Trophoblast cell (in vitro differentiated cells and primary cell): Measurements from ENCODE around the gene MPST.

ENCODE experiments used
- DNase-seq, 2 donors: peaks; one replicate each; pipeline ENCODE4 v3.0.0-alpha.2; 2016
- H2AFZ ChIP-seq: 2 replicates; pipeline ENCODE4 v1.6.1; 2013; ENCODE audit warnings: low read length, moderate library complexity, mild to moderate bottlenecking; ENCODE audit not compliant: insufficient read depth, poor library complexity
- H2AK5ac ChIP-seq: 2 replicates; pipeline ENCODE4 v1.6.1; 2013; ENCODE audit warnings: mild to moderate bottlenecking, low read length
- H2BK120ac ChIP-seq: 2 replicates; pipeline ENCODE4 v1.6.1; 2013; ENCODE audit warnings: low read length, mild to moderate bottlenecking, moderate library complexity; ENCODE audit not compliant: insufficient read depth, poor library complexity
- H2BK12ac ChIP-seq: 2 replicates; pipeline ENCODE4 v1.6.1; 2013; ENCODE audit warnings: mild to moderate bottlenecking, low read length, moderate library complexity
- H2BK5ac ChIP-seq: 2 replicates; pipeline ENCODE4 v1.6.1; 2013; ENCODE audit warnings: low read length, low read depth, moderate library complexity, mild to moderate bottlenecking; ENCODE audit not compliant: poor library complexity
- H3K14ac ChIP-seq: 2 replicates; pipeline ENCODE4 v1.6.1; 2013; ENCODE audit warnings: mild to moderate bottlenecking, low read length
- H3K18ac ChIP-seq: 2 replicates; pipeline ENCODE4 v1.6.1; 2013; ENCODE audit warnings: mild to moderate bottlenecking, low read length
- H3K23ac ChIP-seq: 2 replicates; pipeline ENCODE4 v1.6.1; 2013; ENCODE audit warnings: low read length
- H3K27ac ChIP-seq: 2 replicates; pipeline ENCODE4 v1.5.1; 2013; ENCODE audit warnings: low read depth, mild to moderate bottlenecking, inconsistent platforms, low read length, moderate library complexity
- H3K27me3 ChIP-seq: 2 replicates; pipeline ENCODE4 v1.6.1; 2013; ENCODE audit warnings: inconsistent platforms, mild to moderate bottlenecking, low read length, moderate library complexity; ENCODE audit not compliant: insufficient read depth
- H3K36me3 ChIP-seq, 2 experiments: 1 replicate in 1 of 2; 2 replicates in 1 of 2; pipeline ENCODE4 v1.6.1; 2013; ENCODE audit warnings: low read length in 2 of 2, mild to moderate bottlenecking in 2 of 2, moderate library complexity in 1 of 2; ENCODE audit not compliant: insufficient read depth in 2 of 2, control insufficient read depth in 1 of 2
- H3K4ac ChIP-seq: 2 replicates; pipeline ENCODE4 v1.6.1; 2013; ENCODE audit warnings: low read depth, mild to moderate bottlenecking, low read length, moderate library complexity
- H3K4me1 ChIP-seq, 2 experiments: 1 replicate in 1 of 2; 2 replicates in 1 of 2; pipeline ENCODE4 v1.6.1; 2013; ENCODE audit warnings: low read length in 2 of 2, mild to moderate bottlenecking in 2 of 2, moderate library complexity in 1 of 2; ENCODE audit not compliant: insufficient read depth in 2 of 2, control insufficient read depth in 1 of 2
- H3K4me2 ChIP-seq: 2 replicates; pipeline ENCODE4 v1.6.1; 2013; ENCODE audit warnings: inconsistent platforms, mild to moderate bottlenecking, low read length, moderate library complexity
- H3K4me3 ChIP-seq: 2 replicates; pipeline ENCODE4 v1.5.1; 2013; ENCODE audit warnings: mild to moderate bottlenecking, low read depth, low read length, inconsistent platforms
- H3K79me1 ChIP-seq: one replicate; pipeline ENCODE4 v1.6.1; 2013; ENCODE audit warnings: low read length
- H3K79me2 ChIP-seq: 2 replicates; pipeline ENCODE4 v1.6.1; 2013; ENCODE audit warnings: low read length, mild to moderate bottlenecking; ENCODE audit not compliant: control insufficient read depth, insufficient read depth, poor library complexity
- H3K9ac ChIP-seq: 2 replicates; pipeline ENCODE4 v1.6.1; 2013; ENCODE audit warnings: mild to moderate bottlenecking, low read length
- H3K9me3 ChIP-seq: 2 replicates; pipeline ENCODE4 v1.6.1; 2013; ENCODE audit warnings: low read depth, mild to moderate bottlenecking, control low read depth, inconsistent platforms, low read length; ENCODE audit not compliant: insufficient read depth
- H4K12ac ChIP-seq: 2 replicates; pipeline ENCODE4 v1.6.1; 2013; ENCODE audit warnings: low read depth, mild to moderate bottlenecking, low read length, moderate library complexity
- H4K8ac ChIP-seq: 2 replicates; pipeline ENCODE4 v1.6.1; 2013; ENCODE audit warnings: low read depth, mild to moderate bottlenecking, low read length, moderate library complexity
- H4K91ac ChIP-seq: one replicate; pipeline ENCODE4 v1.6.1; 2013; ENCODE audit warnings: low read depth, mild to moderate bottlenecking, low read length, moderate library complexity
- WGBS: extraction: QIAGEN DNeasy Blood & Tissue Kit; methylation state at CpG from one replicate; pipeline ENCODE4 v1.1.7; 2013; ENCODE audit warnings: missing lambda C conversion rate; ENCODE audit not compliant: insufficient read length, insufficient coverage; ENCODE audit errors: extremely low coverage; 5-methylcytosine and 5-hydroxymethylcytosine counted together

Gene MPST

GRCh38 chr22:37060801-37061610, 41.5 kb downstream of the MPST start:
- Histone ChIP-seq H4K91ac (no peak overlapping the region), H3K4me2 (no peak overlapping the region), H3K4me3 (no peak overlapping the region), H3K14ac (no peak overlapping the region), H4K8ac (no peak overlapping the region), H2BK120ac (no peak overlapping the region), H3K4ac (no peak overlapping the region), H3K9me3 (peaks cover 7% of the 10 kb centered on the region), H2AFZ (no peak overlapping the region), H3K18ac (no peak overlapping the region), H3K27me3 (no peaks in the 10 kb centered on the region), H2AK5ac (no peak overlapping the region), H3K79me2 (no peaks in the 10 kb centered on the region), H3K23ac (no peak overlapping the region), H2BK5ac (no peak overlapping the region), H3K9ac (no peak overlapping the region), H3K27ac (no peak overlapping the region), H4K12ac (no peak overlapping the region), H3K79me1 (no peaks in the 10 kb centered on the region), H3K4me1 (no peaks in the 10 kb centered on the region), H2BK12ac (no peak overlapping the region), H3K36me3 (no peaks in the 10 kb centered on the region)
- DNase-seq, result no peak
- no CpG with 5 or more reads among the region's 28 CpGs for WGBS

- no peak overlapping the region for H3K27ac ChIP-seq
- no CpG with 5 or more reads among the region's 10 CpGs for WGBS
Observed at GRCh38 chr22:37061611-37062375, 42.3 kb downstream of the MPST start.

GRCh38 chr22:37062376-37062675, 42.8 kb downstream of the MPST start:
- no peak overlapping the region for H2BK120ac ChIP-seq

More at GRCh38 chr22:37061611-37062375, 42.3 kb downstream of the MPST start:
- Histone ChIP-seq H2BK120ac (no peak overlapping the region), H2BK5ac (no peak overlapping the region), H4K12ac (no peak overlapping the region), H3K23ac (no peak overlapping the region), H3K4me1 (no peaks in the 10 kb centered on the region), H3K79me2 (no peaks in the 10 kb centered on the region), H2AFZ (no peak overlapping the region), H3K9ac (no peak overlapping the region), H3K79me1 (no peaks in the 10 kb centered on the region), H3K14ac (no peak overlapping the region), H3K4me3 (no peak overlapping the region), H4K91ac (no peak overlapping the region), H3K4ac (no peak overlapping the region), H3K27me3 (no peaks in the 10 kb centered on the region), H3K18ac (no peak overlapping the region), H3K36me3 (no peaks in the 10 kb centered on the region), H2AK5ac (no peak overlapping the region), H3K4me2 (no peak overlapping the region), H4K8ac (no peak overlapping the region), H2BK12ac (no peak overlapping the region), H3K9me3 (peaks cover 7% of the 10 kb centered on the region)
- no peak for DNase-seq

GRCh38 chr22:37062702-37063381, 43.3 kb downstream of the MPST start:
- Histone ChIP-seq H3K18ac (no peak overlapping the region), H2BK5ac (no peak overlapping the region), H3K23ac (no peak overlapping the region), H3K14ac (no peak overlapping the region), H2AFZ (no peak overlapping the region), H3K4ac (no peak overlapping the region), H4K91ac (no peak overlapping the region), H3K4me1 (no peaks in the 10 kb centered on the region), H3K4me2 (no peak overlapping the region), H3K4me3 (no peak overlapping the region), H3K9me3 (peaks cover 7% of the 10 kb centered on the region), H3K36me3 (no peaks in the 10 kb centered on the region), H3K27ac (no peak overlapping the region), H4K12ac (no peak overlapping the region), H2BK12ac (no peak overlapping the region), H4K8ac (no peak overlapping the region), H3K79me2 (no peaks in the 10 kb centered on the region), H3K79me1 (no peaks in the 10 kb centered on the region), H2AK5ac (no peak overlapping the region), H3K27me3 (no peaks in the 10 kb centered on the region), H2BK120ac (no peak overlapping the region), H3K9ac (no peak overlapping the region)
- no CpG with 5 or more reads among the region's 15 CpGs for WGBS
- no peak for DNase-seq

More at GRCh38 chr22:37062376-37062675, 42.8 kb downstream of the MPST start:
- Histone ChIP-seq H3K36me3 (no peaks in the 10 kb centered on the region), H2AK5ac (no peak overlapping the region), H4K91ac (no peak overlapping the region), H3K9me3 (peaks cover 7% of the 10 kb centered on the region), H3K79me1 (no peaks in the 10 kb centered on the region), H2BK5ac (no peak overlapping the region), H3K4me2 (no peak overlapping the region), H3K4me3 (no peak overlapping the region), H3K4me1 (no peaks in the 10 kb centered on the region), H3K23ac (no peak overlapping the region), H3K4ac (no peak overlapping the region), H3K18ac (no peak overlapping the region), H4K8ac (no peak overlapping the region), H3K27me3 (no peaks in the 10 kb centered on the region), H3K27ac (no peak overlapping the region), H3K79me2 (no peaks in the 10 kb centered on the region), H3K14ac (no peak overlapping the region), H4K12ac (no peak overlapping the region), H2AFZ (no peak overlapping the region), H3K9ac (no peak overlapping the region), H2BK12ac (no peak overlapping the region)
- DNase-seq, result no peak
- WGBS, result no CpG with 5 or more reads among the region's 7 CpGs
